GM23338 (cell line): ENCODE results near the gene ABCA7. TPM values are rescaled to one million over a fixed set of nuclear protein-coding genes. Genes with fewer than 3 reads are reported as not detected.

Source experiments
- ATAC-seq: fragments of 200-7000 bp; cut with Tn5 transposase; 3 replicates; pipeline ENCODE4 v1.9.1; 2020
- DNase-seq: peaks from one replicate; pipeline ENCODE4 v3.0.0-alpha.2; 2015; ENCODE audit warnings: low spot score
- H2AFZ ChIP-seq: fragments of 200-600 bp; sonication (generic); 2 replicates; pipeline ENCODE4 v1.8.0; 2016; ENCODE audit warnings: antibody characterized with exemption, mild to moderate bottlenecking, moderate library complexity
- H3F3A ChIP-seq: fragments of 200-600 bp; sonication (generic); replicated peaks from 2 replicates; pipeline ENCODE4 v1.8.0; 2017; ENCODE audit warnings: antibody characterized with exemption, mixed run types, low read depth
- H3K27ac ChIP-seq: fragments of 200-600 bp; sonication (generic); 2 replicates; pipeline ENCODE4 v1.6.1; 2016; ENCODE audit warnings: low read depth
- H3K27me3 ChIP-seq: fragments of 200-600 bp; sonication (generic); 2 replicates; pipeline ENCODE4 v1.8.0; 2016; ENCODE audit warnings: mild to moderate bottlenecking, mixed run types, moderate library complexity; ENCODE audit not compliant: insufficient read depth
- H3K36me3 ChIP-seq: fragments of 200-600 bp; sonication (generic); 2 replicates; pipeline ENCODE4 v1.8.0; 2016; ENCODE audit warnings: mild to moderate bottlenecking; ENCODE audit not compliant: insufficient read depth
- H3K4me1 ChIP-seq: fragments of 200-600 bp; sonication (generic); 2 replicates; pipeline ENCODE4 v1.8.0; 2016; ENCODE audit warnings: mild to moderate bottlenecking, moderate library complexity; ENCODE audit not compliant: insufficient read depth
- H3K4me2 ChIP-seq: fragments of 200-600 bp; sonication (generic); 2 replicates; pipeline ENCODE4 v1.7.1; 2017; ENCODE audit warnings: mixed run types
- H3K4me3 ChIP-seq: fragments of 200-600 bp; sonication (generic); 2 replicates; pipeline ENCODE4 v1.6.1; 2016; ENCODE audit warnings: mixed run types
- H3K79me2 ChIP-seq: fragments of 200-600 bp; sonication (generic); replicated peaks from 2 replicates; pipeline ENCODE4 v1.8.0; 2017; ENCODE audit warnings: mild to moderate bottlenecking; ENCODE audit not compliant: insufficient read depth
- H3K9me2 ChIP-seq: fragments of 200-600 bp; sonication (generic); 2 replicates; pipeline ENCODE4 v1.8.0; 2017; ENCODE audit not compliant: insufficient read depth
- H4K20me1 ChIP-seq: fragments of 200-600 bp; sonication (generic); replicated peaks from 2 replicates; pipeline ENCODE4 v1.8.0; 2017; ENCODE audit warnings: mild to moderate bottlenecking; ENCODE audit not compliant: insufficient read depth
- H3K27ac Mint-ChIP-seq: 2 replicates; pipeline ENCODE4 v1.8.0; 2020; ENCODE audit warnings: inconsistent platforms, mild to moderate bottlenecking, moderate library complexity, mixed read lengths
- H3K27me3 Mint-ChIP-seq: 3 replicates; pipeline ENCODE4 v1.8.0; 2022; ENCODE audit warnings: low read depth, mild to moderate bottlenecking, moderate library complexity, mixed read lengths, inconsistent platforms; ENCODE audit not compliant: insufficient read depth, poor library complexity
- H3K36me3 Mint-ChIP-seq: 3 replicates; pipeline ENCODE4 v1.8.0; 2021; ENCODE audit warnings: low read depth, mild to moderate bottlenecking, inconsistent platforms, moderate library complexity, mixed read lengths
- H3K4me1 Mint-ChIP-seq: 3 replicates; pipeline ENCODE4 v1.8.0; 2020; ENCODE audit warnings: mild to moderate bottlenecking, inconsistent platforms, mixed read lengths
- H3K4me3 Mint-ChIP-seq: 3 replicates; pipeline ENCODE4 v1.8.0; 2021; ENCODE audit warnings: moderate library complexity, mild to moderate bottlenecking, inconsistent platforms, mixed read lengths
- H3K9me3 Mint-ChIP-seq: 3 replicates; pipeline ENCODE4 v1.8.0; 2020; ENCODE audit warnings: moderate library complexity, mild to moderate bottlenecking, inconsistent platforms, mixed read lengths
- CREB1 ChIP-seq: fragments of 250-450 bp; sonication (Bioruptor Pico); IDR thresholded peaks from 2 replicates; pipeline ENCODE4 v1.5.0; 2020; ENCODE audit warnings: low read depth, mild to moderate bottlenecking, moderate library complexity
- CTCF ChIP-seq, 2 experiments: fragments of 200-600 bp in 1 of 2; sonication (generic) in 1 of 2; conservative IDR thresholded peaks; 2 replicates each; pipeline versions ENCODE4 v1.5.1 to v1.6.1; 2016 to 2017; ENCODE audit warnings: antibody characterized with exemption in 2 of 2, low read depth in 2 of 2, mild to moderate bottlenecking in 2 of 2, moderate library complexity in 1 of 2
- ETS1 ChIP-seq: IDR thresholded peaks from 2 replicates; pipeline ENCODE4 v1.6.1; 2016; ENCODE audit warnings: antibody characterized with exemption
- EZH2 ChIP-seq: fragments of 200-600 bp; sonication (generic); IDR thresholded peaks from one replicate; pipeline ENCODE4 v1.8.0; 2017; ENCODE audit warnings: antibody characterized with exemption, mild to moderate bottlenecking, low read depth; ENCODE audit not compliant: unreplicated experiment
- EZH2phosphoT487 ChIP-seq: fragments of 200-600 bp; sonication (generic); IDR thresholded peaks from one replicate; pipeline ENCODE4 v1.8.1; 2018; ENCODE audit warnings: antibody characterized with exemption; ENCODE audit not compliant: unreplicated experiment
- JUNB ChIP-seq: IDR thresholded peaks from one replicate; pipeline ENCODE4 v1.6.1; 2016; ENCODE audit warnings: antibody characterized with exemption; ENCODE audit not compliant: unreplicated experiment
- NANOG ChIP-seq: IDR thresholded peaks from 2 replicates; pipeline ENCODE4 v1.6.1; 2016; ENCODE audit warnings: antibody characterized with exemption, borderline replicate concordance
- POLR2AphosphoS5 ChIP-seq: IDR thresholded peaks from 2 replicates; pipeline ENCODE4 v1.6.1; 2016; ENCODE audit warnings: antibody characterized with exemption, low read depth
- REST ChIP-seq: IDR thresholded peaks from one replicate; pipeline ENCODE4 v1.6.1; 2018; ENCODE audit warnings: antibody characterized with exemption; ENCODE audit not compliant: unreplicated experiment
- STAT1 ChIP-seq: IDR thresholded peaks from one replicate; pipeline ENCODE4 v1.6.1; 2016; ENCODE audit warnings: antibody characterized with exemption; ENCODE audit not compliant: unreplicated experiment
- ZNF114 ChIP-seq: fragments of 250-450 bp; sonication (Bioruptor Pico); IDR thresholded peaks from 2 replicates; pipeline ENCODE4 v1.5.0; 2020; ENCODE audit warnings: mild to moderate bottlenecking, moderate library complexity
- ZNF331 ChIP-seq: fragments of 250-450 bp; sonication (Bioruptor Pico); IDR thresholded peaks from 2 replicates; pipeline ENCODE4 v1.5.0; 2020; ENCODE audit warnings: low read depth, mild to moderate bottlenecking, moderate library complexity
- ZNF462 ChIP-seq: fragments of 250-450 bp; sonication (Bioruptor Pico); IDR thresholded peaks from 2 replicates; pipeline ENCODE4 v1.5.0; 2020; ENCODE audit warnings: mild to moderate bottlenecking, moderate library complexity
- polyA plus RNA-seq: library from polyadenylated mRNA; unstranded; fragments of >200 nt; fragmentation: Nextera tagmentation; extraction: Ambion mirVana; gene quantifications from 2 replicates; pipeline ENCODE4 v1.2.1, GENCODE V29; 2016
- total RNA-seq: library from RNA; depleted of rRNA; stranded (reverse); fragments of >200 nt; shearing (Covaris generic); gene quantifications from 2 replicates; pipeline ENCODE4 v1.2.3, GENCODE V29; 2014

ABCA7 gene
- total and polyA plus RNA-seq, 2 experiments from 2014 or later, result 22.2 to 27.4 TPM

- peaks cover 5% of the 10 kb centered on the region; the same call in 1 of the 2 replicates for H3K4me1 ChIP-seq
- no peak overlapping the region for H3K27ac Mint-ChIP-seq
- ATAC-seq, result no peak
- no peaks in the 10 kb centered on the region for H3K27me3 ChIP-seq
- peaks cover 1% of the 10 kb centered on the region; the same call in 1 of the 3 replicates for H3K9me3 Mint-ChIP-seq
- TF ChIP-seq EZH2phosphoT487 (no peak), ZNF462 (CRISPR knock-in tag) (no peak), ZNF114 (CRISPR knock-in tag) (no peak), STAT1 (no peak), CTCF (conservative IDR thresholded peaks at IDR 0.05; ENCODE audit: low read depth in 2 of 2) (no peak), JUNB (no peak), ETS1 (no peak), POLR2AphosphoS5 (no peak), REST (no peak), EZH2 (no peak), NANOG (no peak), ZNF331 (no peak), CREB1 (CRISPR knock-in tag) (no peak)
- peaks cover 6% of the 10 kb centered on the region; the same call in 2 of the 3 replicates for H3K36me3 Mint-ChIP-seq
- H3K27me3 Mint-ChIP-seq, result peaks cover 7% of the 10 kb centered on the region
- H3F3A ChIP-seq, result peaks cover 6% of the 10 kb centered on the region; the same call in 1 of the 2 replicates
- no peak overlapping the region for H3K4me3 Mint-ChIP-seq
- H3K4me3 ChIP-seq, result no peak overlapping the region
- no peak overlapping the region for H3K27ac ChIP-seq
- no peaks in the 10 kb centered on the region for H3K9me2 ChIP-seq
- no peaks in the 10 kb centered on the region for H3K36me3 ChIP-seq
- no peak overlapping the region for H2AFZ ChIP-seq
- peaks cover 13% of the 10 kb centered on the region for H3K4me1 Mint-ChIP-seq
- H3K4me2 ChIP-seq, result no peak overlapping the region
- DNase-seq, result no peak
- peaks cover 18% of the 10 kb centered on the region for H4K20me1 ChIP-seq
- H3K79me2 ChIP-seq, result peaks cover 33% of the 10 kb centered on the region
Measured at GRCh38 chr19:1011831-1012333, 28.0 kb upstream of the ABCA7 start.
